ENCODE data around the gene SEMA5A. TPM values are rescaled to one million over a fixed set of nuclear protein-coding genes. Genes with fewer than 3 reads are reported as not detected.

The SEMA5A gene
- polyA plus RNA-seq, 3 donors, result not detected

DNA sequence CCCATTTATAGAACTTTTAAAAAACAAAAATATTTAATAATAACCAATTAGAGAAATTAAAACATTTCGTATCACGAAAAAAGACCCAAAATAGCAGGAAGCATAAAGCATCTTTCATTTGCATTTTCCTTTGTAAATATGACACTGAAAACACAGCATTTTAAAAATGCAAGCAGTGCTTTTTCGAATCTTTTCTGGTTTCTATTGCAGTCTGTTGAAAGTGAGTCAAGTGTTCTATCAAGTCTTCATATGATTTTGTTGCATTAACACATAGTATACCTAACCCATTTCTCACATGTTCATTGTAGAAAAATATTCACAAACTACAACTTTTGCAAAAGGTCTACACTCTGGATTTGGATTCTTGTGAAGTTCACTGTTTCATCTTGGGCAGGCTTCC lies 198.8 kb downstream of the SEMA5A start:
- Histone ChIP-seq H3K9ac (ENCODE audit: insufficient read depth, low read length, poor library complexity, severe bottlenecking) (no peak overlapping the region), H3K79me2 (ENCODE audit: insufficient read depth, low read length) (no peaks in the 10 kb centered on the region), H4K20me1 (ENCODE audit: insufficient read depth, low read length) (no peaks in the 10 kb centered on the region), H3K36me3 (replicated peaks in 1 of 2; ENCODE audit: control insufficient read depth in 1 of 2, insufficient read depth in 2 of 2, low read length in 2 of 2) (no peaks in the 10 kb centered on the region), H2AFZ (ENCODE audit: insufficient read depth, low read depth, low read length, poor library complexity, severe bottlenecking) (no peak overlapping the region), H3K27me3 (ENCODE audit: control insufficient read depth in 2 of 2, insufficient read depth in 2 of 2, low read length in 2 of 2) (no peaks in the 10 kb centered on the region), H3K4me3 (replicated peaks in 1 of 3; ENCODE audit: low read depth in 2 of 3, low read length in 3 of 3) (no peak overlapping the region), H3K9me3 (replicated peaks in 1 of 2; ENCODE audit: control insufficient read depth in 1 of 2, insufficient read depth in 1 of 2, low read length in 2 of 2) (no peaks in the 10 kb centered on the region), H3K27ac (ENCODE audit: low read depth in 1 of 2, low read length in 2 of 2) (no peak overlapping the region), H3K4me2 (replicated peaks; ENCODE audit: extremely low read depth, low read length, poor library complexity, severe bottlenecking) (no peak overlapping the region), H3K4me1 (ENCODE audit: control insufficient read depth in 1 of 2, insufficient read depth in 2 of 2, low read length in 2 of 2) (no peaks in the 10 kb centered on the region)
- Mint-ChIP-seq H3K4me1 (no peaks in the 10 kb centered on the region), H3K36me3 (no peaks in the 10 kb centered on the region), H3K4me3 (no peak overlapping the region), H3K27me3 (ENCODE audit: low read depth in 3 of 3) (peaks cover 0 to 2% (median 0%) of the 10 kb centered on the region in 3 donors), H3K9me3 (peaks cover 0 to 5% (median 0%) of the 10 kb centered on the region in 7 donors), H3K27ac (no peak overlapping the region)
- intact Hi-C loops (cut with micrococcal nuclease), result no loop called here
- no peak for TF ChIP-seq CTCF (IDR thresholded peaks at IDR 0.05)
- DNase-seq, result no peak
- no CpG with 5 or more reads among the region's 3 CpGs for WGBS (ENCODE audit: insufficient coverage)

DNA sequence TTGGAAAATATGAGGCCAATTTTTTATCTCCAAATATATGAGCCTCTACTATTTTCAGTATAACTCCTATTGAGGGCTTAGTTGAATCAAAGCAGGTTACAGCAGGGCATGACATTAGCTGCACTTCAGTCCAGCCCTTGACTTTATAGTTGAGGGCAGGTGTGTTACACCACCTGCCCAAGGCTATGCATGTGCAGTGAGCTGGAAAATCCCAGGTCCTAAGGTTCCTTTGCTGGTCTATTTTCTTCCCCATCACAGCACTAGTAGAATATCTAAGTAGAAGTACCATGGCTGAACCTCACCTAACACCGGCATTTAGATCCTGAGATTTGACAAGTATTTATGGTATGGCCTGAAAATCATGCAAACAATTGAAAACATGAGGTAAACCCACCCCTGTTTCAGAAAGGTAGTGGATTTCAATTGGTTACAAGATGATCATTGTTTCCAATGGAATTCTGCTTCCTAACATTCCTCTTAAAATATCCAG lies 201.1 kb downstream of the SEMA5A start:
- Histone ChIP-seq H3K4me1 (ENCODE audit: control insufficient read depth in 1 of 2, insufficient read depth in 2 of 2, low read length in 2 of 2) (no peaks in the 10 kb centered on the region), H3K27ac (ENCODE audit: low read depth in 1 of 2, low read length in 2 of 2) (no peak overlapping the region), H3K4me2 (replicated peaks; ENCODE audit: extremely low read depth, low read length, poor library complexity, severe bottlenecking) (no peak overlapping the region), H3K36me3 (replicated peaks in 1 of 2; ENCODE audit: control insufficient read depth in 1 of 2, insufficient read depth in 2 of 2, low read length in 2 of 2) (no peaks in the 10 kb centered on the region), H3K9me3 (replicated peaks in 1 of 2; ENCODE audit: control insufficient read depth in 1 of 2, insufficient read depth in 1 of 2, low read length in 2 of 2) (peaks cover 0 to 3% of the 10 kb centered on the region in 2 donors), H3K4me3 (replicated peaks in 1 of 3; ENCODE audit: low read depth in 2 of 3, low read length in 3 of 3) (no peak overlapping the region), H2AFZ (ENCODE audit: insufficient read depth, low read depth, low read length, poor library complexity, severe bottlenecking) (no peak overlapping the region), H3K79me2 (ENCODE audit: insufficient read depth, low read length) (no peaks in the 10 kb centered on the region), H4K20me1 (ENCODE audit: insufficient read depth, low read length) (no peaks in the 10 kb centered on the region), H3K27me3 (ENCODE audit: control insufficient read depth in 2 of 2, insufficient read depth in 2 of 2, low read length in 2 of 2) (no peaks in the 10 kb centered on the region), H3K9ac (ENCODE audit: insufficient read depth, low read length, poor library complexity, severe bottlenecking) (no peak overlapping the region)
- no peak overlapping the region for H3K4me3 Mint-ChIP-seq
- no CpG with 5 or more reads among the region's 1 CpG for WGBS (ENCODE audit: insufficient coverage)
- H3K4me1 Mint-ChIP-seq, result no peaks in the 10 kb centered on the region
- no peak overlapping the region for H3K27ac Mint-ChIP-seq
- intact Hi-C loops (cut with micrococcal nuclease), result no loop called here
- TF ChIP-seq CTCF (IDR thresholded peaks at IDR 0.05), result no peak
- peaks cover 0 to 6% (median 2%) of the 10 kb centered on the region in 7 donors for H3K9me3 Mint-ChIP-seq
- peaks cover 0 to 3% (median 0%) of the 10 kb centered on the region in 3 donors for H3K27me3 Mint-ChIP-seq (ENCODE audit: low read depth in 3 of 3)
- no peaks in the 10 kb centered on the region for H3K36me3 Mint-ChIP-seq
- DNase-seq, result no peak
